Ecto neural progenitor cell (in vitro differentiated cells): ENCODE data around the gene APOO.
A peak's percentile ranks its signal among the peaks of the same experiment; 100 is the strongest.
"Not testable (repeated sequence)": the region's sequence is repeated elsewhere in the genome, so short reads cannot be mapped to it uniquely, and the experiment has no call there.

Experiments used
- DNase-seq: peaks from one replicate; pipeline ENCODE4 v3.0.0-alpha.2; 2018; ENCODE audit warnings: low spot score

The APOO gene

GRCh38 chrX:23902419-23902818 lies 5.3 kb downstream of the APOO start:
- no peak for DNase-seq

GRCh38 chrX:23901805-23902204 lies 5.9 kb downstream of the APOO start:
- peak; percentile 49 for DNase-seq

GRCh38 chrX:23901060-23901459 lies 6.7 kb downstream of the APOO start:
- no peak for DNase-seq

GRCh38 chrX:23900220-23900797 lies 7.4 kb downstream of the APOO start:
- no peak for DNase-seq

- DNase-seq: no peak
Measured at GRCh38 chrX:23898412-23898959, 9.3 kb downstream of the APOO start.

GRCh38 chrX:23896981-23897380 lies 10.8 kb downstream of the APOO start:
- DNase-seq: no peak

- not testable (repeated sequence) for DNase-seq
Measured at GRCh38 chrX:23896539-23896938, 11.2 kb downstream of the APOO start.

- not testable (repeated sequence) for DNase-seq
Measured at GRCh38 chrX:23894993-23895392, 12.7 kb downstream of the APOO start.

GRCh38 chrX:23890933-23891332 lies 16.8 kb downstream of the APOO start:
- no peak for DNase-seq

- no peak for DNase-seq
Measured at GRCh38 chrX:23888887-23889501, 18.7 kb downstream of the APOO start.

- no peak for DNase-seq
Measured at GRCh38 chrX:23887918-23888317, 19.8 kb downstream of the APOO start.

- DNase-seq: no peak
Measured at GRCh38 chrX:23887451-23887850, 20.3 kb downstream of the APOO start.

GRCh38 chrX:23885803-23886202 lies 21.9 kb downstream of the APOO start:
- no peak for DNase-seq

- no peak for DNase-seq
Measured at GRCh38 chrX:23884427-23885024, 23.2 kb downstream of the APOO start.

GRCh38 chrX:23883737-23884354 lies 23.9 kb downstream of the APOO start:
- no peak for DNase-seq

- no peak for DNase-seq
Measured at GRCh38 chrX:23879380-23880090, 28.2 kb downstream of the APOO start.

GRCh38 chrX:23871905-23872546 lies 35.7 kb downstream of the APOO start:
- no peak for DNase-seq

- DNase-seq: no peak
Measured at GRCh38 chrX:23870041-23870440, 37.7 kb downstream of the APOO start.

- no peak for DNase-seq
Measured at GRCh38 chrX:23864742-23865326, 42.9 kb downstream of the APOO start.

GRCh38 chrX:23861952-23862351 lies 45.8 kb downstream of the APOO start:
- not testable (repeated sequence) for DNase-seq

GRCh38 chrX:23861215-23861896 lies 46.4 kb downstream of the APOO start:
- no peak for DNase-seq
